Natural killer cell (primary cell): ENCODE data around the gene RLN1. TPM values are rescaled to one million over a fixed set of nuclear protein-coding genes. Genes with fewer than 3 reads are reported as not detected.
A peak's percentile ranks its signal among the peaks of the same experiment; 100 is the strongest.

Experiments
- ATAC-seq, 3 donors: fragments of 150-1000 bp in 2 of 3; fragments of 200-7000 bp in 1 of 3; cut with Tn5 transposase; 1 replicate in 1 of 3; 2 replicates in 2 of 3; pipeline ENCODE4 v1.10.0; 2021; ENCODE audit warnings: mild to moderate bottlenecking in 2 of 3, moderate library complexity in 2 of 3
- DNase-seq, 2 donors: peaks; one replicate each; pipeline versions ENCODE4 v3.0.0 to v3.0.0-alpha.2; 2013 to 2021; ENCODE audit warnings: mixed read lengths in 1 of 2
- H3K27ac ChIP-seq: one replicate; pipeline ENCODE4 v1.5.1; 2013; ENCODE audit warnings: mild to moderate bottlenecking, low read length
- H3K27me3 ChIP-seq: one replicate; pipeline ENCODE4 v1.6.1; 2013; ENCODE audit warnings: low read length; ENCODE audit not compliant: control insufficient read depth, insufficient read depth
- H3K36me3 ChIP-seq: one replicate; pipeline ENCODE4 v1.6.1; 2013; ENCODE audit warnings: low read length; ENCODE audit not compliant: control insufficient read depth, insufficient read depth
- H3K4me1 ChIP-seq: one replicate; pipeline ENCODE4 v1.6.1; 2013; ENCODE audit warnings: low read length; ENCODE audit not compliant: control insufficient read depth, insufficient read depth
- H3K4me3 ChIP-seq: one replicate; pipeline ENCODE4 v1.5.1; 2013; ENCODE audit warnings: low read length
- H3K9me3 ChIP-seq: one replicate; pipeline ENCODE4 v1.6.1; 2013; ENCODE audit warnings: low read length; ENCODE audit not compliant: control insufficient read depth, insufficient read depth
- H3K27ac Mint-ChIP-seq, 2 donors: one replicate each; pipeline ENCODE4 v1.8.0; 2022; ENCODE audit warnings: mild to moderate bottlenecking in 2 of 2, mixed read lengths in 2 of 2, moderate library complexity in 1 of 2
- H3K27me3 Mint-ChIP-seq, 2 donors: one replicate each; pipeline ENCODE4 v1.8.0; 2022; ENCODE audit warnings: low read depth in 2 of 2, mixed read lengths in 2 of 2
- H3K36me3 Mint-ChIP-seq: one replicate; pipeline ENCODE4 v1.8.0; 2022; ENCODE audit warnings: mixed read lengths
- H3K4me1 Mint-ChIP-seq, 2 donors: one replicate each; pipeline ENCODE4 v1.8.0; 2022; ENCODE audit warnings: mixed read lengths in 2 of 2
- H3K4me3 Mint-ChIP-seq: one replicate; pipeline ENCODE4 v1.8.0; 2022; ENCODE audit warnings: mild to moderate bottlenecking, moderate library complexity, mixed read lengths
- H3K9me3 Mint-ChIP-seq, 2 donors: one replicate each; pipeline ENCODE4 v1.8.0; 2022; ENCODE audit warnings: mixed read lengths in 2 of 2
- WGBS: methylation state at CpG from one replicate; pipeline ENCODE4 v1.1.7; 2013; ENCODE audit warnings: missing lambda C conversion rate; ENCODE audit not compliant: insufficient coverage; 5-methylcytosine and 5-hydroxymethylcytosine counted together
- intact Hi-C: fragments of 100-400 bp; cut with micrococcal nuclease; formaldehyde crosslinking; loops from one replicate; pipeline ENCODE4 v1.14.2; 2022
- total RNA-seq, 4 donors: library from RNA; stranded (reverse); fragments of 120-200 nt in 1 of 4; gene quantifications; one replicate each; pipeline versions ENCODE4 v1.2.3 to v1.2.4, GENCODE V29; 2013 to 2022
- TF ChIP-seq, protein P1 (sequence below): fragments of 200-600 bp; IDR thresholded peaks from one replicate; pipeline ENCODE4 v1.8.0; 2022; ENCODE audit warnings: antibody characterized with exemption

RLN1 gene
- total RNA-seq, 3 donors from 2014 or later (not counting 1 experiment from before 2014, with no cell fraction given), result 0.43 to 1.9 (median 1.5) TPM

DNA sequence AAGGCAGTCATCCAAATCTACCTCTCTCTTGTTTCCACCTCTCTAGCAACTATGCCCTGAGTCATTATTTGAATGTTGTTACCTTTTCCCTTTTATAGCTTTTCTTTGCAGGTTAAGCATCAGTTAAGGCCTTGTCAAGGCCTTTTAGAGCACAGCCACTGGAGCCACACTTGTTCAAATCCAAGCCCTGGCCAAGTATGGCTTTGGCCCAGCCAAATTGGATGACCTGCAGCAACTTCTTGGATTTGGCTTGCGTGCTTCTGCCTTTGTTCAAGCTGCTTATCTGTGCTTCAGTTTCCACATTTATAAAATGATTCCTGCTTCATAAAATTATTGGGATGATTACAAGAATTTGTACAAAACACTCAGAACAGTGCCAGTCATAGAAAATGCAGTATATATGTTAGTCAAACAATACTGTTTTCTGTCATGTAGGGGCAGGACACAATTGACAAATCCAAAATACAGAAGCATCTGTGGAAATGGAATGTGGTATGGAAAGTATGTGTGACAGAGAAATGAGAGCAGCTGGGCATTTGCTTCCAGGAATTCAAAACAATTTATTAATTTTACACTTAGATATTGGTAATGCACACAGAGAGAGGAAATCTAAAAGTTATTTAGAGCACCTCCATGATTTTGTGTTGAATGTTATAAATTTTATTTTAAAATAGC lies 17.9 kb upstream of the RLN1 start:
- no peak overlapping the region for H3K27ac Mint-ChIP-seq

DNA sequence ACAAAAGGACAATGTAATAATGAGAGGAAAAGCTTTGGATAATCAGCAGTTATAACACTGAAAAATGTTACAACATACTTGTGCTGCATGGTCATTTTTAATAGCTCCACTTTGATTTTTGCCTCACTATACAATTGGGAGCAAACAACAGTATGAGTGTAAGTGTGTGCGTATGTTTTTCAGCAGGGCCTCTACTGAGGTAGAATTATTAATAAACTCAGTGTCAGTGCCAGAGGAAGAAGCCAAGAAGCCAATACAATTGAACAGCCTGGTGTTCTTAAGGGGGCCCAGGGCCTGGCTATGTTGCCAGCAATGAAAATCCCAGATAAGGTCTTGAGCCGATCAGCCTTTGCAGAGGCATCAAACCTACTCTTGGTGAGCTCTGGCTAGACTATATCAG lies 16.1 kb upstream of the RLN1 start:
- Histone ChIP-seq H3K36me3 (peaks cover 4% of the 10 kb centered on the region), H3K4me1 (peaks cover 19% of the 10 kb centered on the region), H3K4me3 (no peak overlapping the region), H3K27ac (no peak overlapping the region), H3K9me3 (no peaks in the 10 kb centered on the region), H3K27me3 (no peaks in the 10 kb centered on the region)
- DNase-seq (no peak), ATAC-seq (no peak)
- H3K4me3 Mint-ChIP-seq, result no peak overlapping the region
- H3K9me3 Mint-ChIP-seq, result no peaks in the 10 kb centered on the region
- 100% methylated on average over 2 of the region's 2 CpGs for WGBS
- TF ChIP-seq, protein P1, sequence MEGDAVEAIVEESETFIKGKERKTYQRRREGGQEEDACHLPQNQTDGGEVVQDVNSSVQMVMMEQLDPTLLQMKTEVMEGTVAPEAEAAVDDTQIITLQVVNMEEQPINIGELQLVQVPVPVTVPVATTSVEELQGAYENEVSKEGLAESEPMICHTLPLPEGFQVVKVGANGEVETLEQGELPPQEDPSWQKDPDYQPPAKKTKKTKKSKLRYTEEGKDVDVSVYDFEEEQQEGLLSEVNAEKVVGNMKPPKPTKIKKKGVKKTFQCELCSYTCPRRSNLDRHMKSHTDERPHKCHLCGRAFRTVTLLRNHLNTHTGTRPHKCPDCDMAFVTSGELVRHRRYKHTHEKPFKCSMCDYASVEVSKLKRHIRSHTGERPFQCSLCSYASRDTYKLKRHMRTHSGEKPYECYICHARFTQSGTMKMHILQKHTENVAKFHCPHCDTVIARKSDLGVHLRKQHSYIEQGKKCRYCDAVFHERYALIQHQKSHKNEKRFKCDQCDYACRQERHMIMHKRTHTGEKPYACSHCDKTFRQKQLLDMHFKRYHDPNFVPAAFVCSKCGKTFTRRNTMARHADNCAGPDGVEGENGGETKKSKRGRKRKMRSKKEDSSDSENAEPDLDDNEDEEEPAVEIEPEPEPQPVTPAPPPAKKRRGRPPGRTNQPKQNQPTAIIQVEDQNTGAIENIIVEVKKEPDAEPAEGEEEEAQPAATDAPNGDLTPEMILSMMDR, result no peak
- peaks cover 35 to 36% of the 10 kb centered on the region in 2 donors for H3K4me1 Mint-ChIP-seq
- peak overlapping the region in 1 of 2 donors; percentile 14 for H3K27ac Mint-ChIP-seq
- no peaks in the 10 kb centered on the region for H3K36me3 Mint-ChIP-seq
- intact Hi-C loops, result no loop called here
- no peaks in the 10 kb centered on the region for H3K27me3 Mint-ChIP-seq

More for the DNA sequence above, 17.9 kb upstream of the RLN1 start:
- Mint-ChIP-seq H3K27me3 (no peaks in the 10 kb centered on the region), H3K36me3 (no peaks in the 10 kb centered on the region), H3K4me1 (peaks cover 18% of the 10 kb centered on the region in 2 donors), H3K9me3 (no peaks in the 10 kb centered on the region), H3K4me3 (no peak overlapping the region)
- Histone ChIP-seq H3K9me3 (no peaks in the 10 kb centered on the region), H3K4me3 (no peak overlapping the region), H3K27ac (no peak overlapping the region), H3K27me3 (no peaks in the 10 kb centered on the region), H3K4me1 (peaks cover 12% of the 10 kb centered on the region), H3K36me3 (peaks cover 4% of the 10 kb centered on the region)
- 100% methylated on average over 1 of the region's 1 CpG for WGBS
- DNase-seq, result no peak
- TF ChIP-seq, protein P1, result no peak
- intact Hi-C loops, result no loop called here
- ATAC-seq, result no peak

DNA sequence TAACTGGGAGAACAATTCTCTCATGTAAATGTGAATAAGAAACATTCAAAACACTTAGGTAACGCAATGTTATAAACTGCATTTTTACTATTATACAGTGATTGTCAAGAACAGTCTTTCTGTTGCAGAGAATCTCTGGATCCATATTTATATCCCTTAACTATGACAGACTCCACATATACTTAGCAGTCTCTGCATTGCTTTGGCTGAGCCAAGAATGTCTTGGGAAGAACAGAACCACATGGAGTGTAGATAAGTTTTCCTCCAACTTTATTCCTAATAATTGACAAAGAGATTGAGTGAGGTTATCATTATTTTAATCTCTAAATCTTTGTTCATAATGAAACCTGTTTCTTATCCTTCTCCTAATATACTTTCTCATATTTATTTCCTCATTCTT lies 15.6 kb upstream of the RLN1 start:
- Mint-ChIP-seq H3K4me1 (peaks cover 39 to 40% of the 10 kb centered on the region in 2 donors), H3K27me3 (no peaks in the 10 kb centered on the region), H3K27ac (peak overlapping the region in 1 of 2 donors; percentile 79), H3K4me3 (no peak overlapping the region), H3K9me3 (no peaks in the 10 kb centered on the region), H3K36me3 (peaks cover under 1% of the 10 kb centered on the region)
- no peak for ATAC-seq
- Histone ChIP-seq H3K4me3 (no peak overlapping the region), H3K9me3 (no peaks in the 10 kb centered on the region), H3K36me3 (peaks cover 2% of the 10 kb centered on the region), H3K27me3 (no peaks in the 10 kb centered on the region), H3K27ac (no peak overlapping the region), H3K4me1 (peaks cover 24% of the 10 kb centered on the region)
- DNase-seq, result no peak
- WGBS, result no CpG with 5 or more reads among the region's 1 CpG
- TF ChIP-seq, protein P1, result no peak
- intact Hi-C loops, result no loop called here

DNA sequence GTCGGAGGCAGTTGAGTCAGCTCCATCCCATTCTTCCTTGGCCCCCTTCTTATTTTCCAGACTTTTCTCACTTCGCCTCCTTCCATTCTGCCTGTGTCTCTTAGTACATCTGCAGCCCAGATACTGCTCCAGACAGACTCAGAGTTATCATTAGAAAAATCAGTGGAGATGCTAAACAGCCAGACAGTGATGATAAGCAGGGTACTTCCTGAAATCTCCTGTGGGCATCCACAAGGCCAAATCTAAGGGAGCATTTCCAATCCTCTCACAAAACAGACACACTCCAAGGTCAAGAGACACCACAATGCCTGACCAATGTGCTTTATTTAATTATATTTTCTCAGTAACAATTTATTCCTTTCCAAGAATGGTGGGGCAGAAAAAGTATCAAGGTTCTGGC lies 14.5 kb upstream of the RLN1 start:
- 98% methylated on average over 2 of the region's 2 CpGs for WGBS
- Histone ChIP-seq H3K36me3 (no peaks in the 10 kb centered on the region), H3K9me3 (no peaks in the 10 kb centered on the region), H3K4me1 (peaks cover 24% of the 10 kb centered on the region), H3K27me3 (no peaks in the 10 kb centered on the region), H3K4me3 (no peak overlapping the region), H3K27ac (no peak overlapping the region)
- H3K36me3 Mint-ChIP-seq, result peaks cover 8% of the 10 kb centered on the region
- ATAC-seq (no peak), DNase-seq (no peak)
- TF ChIP-seq, protein P1, result no peak
- no peak overlapping the region for H3K4me3 Mint-ChIP-seq
- peaks cover 2 to 4% of the 10 kb centered on the region in 2 donors for H3K9me3 Mint-ChIP-seq
- intact Hi-C loops, result no loop called here
- H3K27ac Mint-ChIP-seq, result peak overlapping the region; percentile 62 to 79
- no peaks in the 10 kb centered on the region for H3K27me3 Mint-ChIP-seq
- peaks cover 43 to 46% of the 10 kb centered on the region in 2 donors for H3K4me1 Mint-ChIP-seq
